Measurements from ENCODE around the gene NRP2.
A peak's percentile ranks its signal among the peaks of the same experiment; 100 is the strongest.

The NRP2 gene

DNA sequence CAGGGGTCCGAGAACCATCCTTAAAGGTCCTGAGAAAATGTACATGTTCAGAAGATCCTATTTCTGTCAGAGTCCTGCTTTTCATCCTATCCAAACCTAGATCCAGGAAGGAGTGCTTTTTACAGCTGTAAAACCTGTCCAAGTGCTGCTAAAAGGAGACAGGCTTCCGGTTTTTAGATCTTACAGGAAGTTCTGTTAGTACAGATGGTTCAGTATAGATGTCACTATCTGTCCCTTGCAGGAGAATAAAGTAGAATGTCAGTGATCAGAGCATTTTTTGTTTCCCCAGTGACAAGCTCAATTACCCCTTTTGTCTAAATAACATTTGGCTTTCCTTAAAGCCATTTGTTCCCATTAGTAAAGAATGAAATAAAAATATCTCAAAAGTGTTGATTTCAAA, 98.3 kb downstream of the NRP2 start:
- H3K4me2 ChIP-seq (ENCODE audit: low read length) = peak overlapping the region; percentile 46
- H3F3A ChIP-seq (ENCODE audit: control insufficient read depth, insufficient read depth) = no peaks in the 10 kb centered on the region
- no peaks in the 10 kb centered on the region for H3K79me2 ChIP-seq (ENCODE audit: control insufficient read depth, low read length)
- H3K4me1 ChIP-seq (ENCODE audit: control insufficient read depth, low read length) = peaks cover 20% of the 10 kb centered on the region
- H3K9me3 ChIP-seq (ENCODE audit: control insufficient read depth, insufficient read depth, low read length) = no peaks in the 10 kb centered on the region
- no peak overlapping the region for H3K27ac ChIP-seq (ENCODE audit: low read depth, low read length)
- no peaks in the 10 kb centered on the region for H3K27me3 ChIP-seq (ENCODE audit: control insufficient read depth, low read length)
- no peak for TF ChIP-seq EZH2phosphoT487 (IDR thresholded peaks at IDR 0.05; ENCODE audit: borderline replicate concordance, low read length)
- TF ChIP-seq, protein P1, sequence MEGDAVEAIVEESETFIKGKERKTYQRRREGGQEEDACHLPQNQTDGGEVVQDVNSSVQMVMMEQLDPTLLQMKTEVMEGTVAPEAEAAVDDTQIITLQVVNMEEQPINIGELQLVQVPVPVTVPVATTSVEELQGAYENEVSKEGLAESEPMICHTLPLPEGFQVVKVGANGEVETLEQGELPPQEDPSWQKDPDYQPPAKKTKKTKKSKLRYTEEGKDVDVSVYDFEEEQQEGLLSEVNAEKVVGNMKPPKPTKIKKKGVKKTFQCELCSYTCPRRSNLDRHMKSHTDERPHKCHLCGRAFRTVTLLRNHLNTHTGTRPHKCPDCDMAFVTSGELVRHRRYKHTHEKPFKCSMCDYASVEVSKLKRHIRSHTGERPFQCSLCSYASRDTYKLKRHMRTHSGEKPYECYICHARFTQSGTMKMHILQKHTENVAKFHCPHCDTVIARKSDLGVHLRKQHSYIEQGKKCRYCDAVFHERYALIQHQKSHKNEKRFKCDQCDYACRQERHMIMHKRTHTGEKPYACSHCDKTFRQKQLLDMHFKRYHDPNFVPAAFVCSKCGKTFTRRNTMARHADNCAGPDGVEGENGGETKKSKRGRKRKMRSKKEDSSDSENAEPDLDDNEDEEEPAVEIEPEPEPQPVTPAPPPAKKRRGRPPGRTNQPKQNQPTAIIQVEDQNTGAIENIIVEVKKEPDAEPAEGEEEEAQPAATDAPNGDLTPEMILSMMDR (IDR thresholded peaks at IDR 0.05; ENCODE audit: low read depth, low read length, poor library complexity, severe bottlenecking) = no peak
- no peaks in the 10 kb centered on the region for H3K36me3 ChIP-seq (ENCODE audit: control insufficient read depth, low read length)
- peak overlapping the region; percentile 28; the same call in 1 of the 2 replicates for H3K4me3 ChIP-seq (ENCODE audit: low read length)
- no peaks in the 10 kb centered on the region for H4K20me1 ChIP-seq (ENCODE audit: control insufficient read depth, insufficient read depth, low read depth, low read length)
- H3K9me2 ChIP-seq (replicated peaks; ENCODE audit: control insufficient read depth, low read length) = no peaks in the 10 kb centered on the region

DNA sequence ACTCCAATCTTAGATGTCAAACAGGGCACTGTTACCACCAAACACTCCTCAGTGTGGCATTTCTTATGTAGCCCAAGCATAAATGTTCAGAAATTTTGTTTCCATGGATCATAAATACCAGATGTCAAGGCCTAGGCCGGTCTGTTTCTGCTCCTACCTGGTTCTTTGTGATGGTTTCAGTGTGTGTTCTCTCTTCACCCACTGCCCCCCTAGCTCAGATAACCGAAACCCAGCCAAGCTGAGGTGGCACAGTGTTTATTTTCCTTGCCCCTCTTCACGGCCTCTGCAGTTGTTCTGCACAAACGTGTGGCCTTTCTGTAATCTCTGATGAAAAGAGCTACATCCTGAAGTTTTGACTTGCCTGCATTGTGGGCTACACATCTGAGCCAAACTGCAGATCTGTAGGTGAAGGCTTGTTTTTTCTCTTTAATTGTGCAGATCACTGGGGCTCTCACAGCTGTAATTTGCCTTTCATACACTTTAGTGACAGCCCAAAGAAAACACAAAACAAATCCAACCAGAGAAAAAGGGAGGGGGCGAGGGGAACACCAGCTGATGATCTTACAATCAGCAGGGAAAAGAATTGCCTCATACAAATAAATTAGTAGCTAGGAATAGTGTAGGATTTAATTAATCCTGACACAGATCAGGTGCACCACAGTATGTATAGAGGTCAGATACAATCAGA, 99.1 kb downstream of the NRP2 start:
- Histone ChIP-seq H3K9me2 (replicated peaks; ENCODE audit: control insufficient read depth, low read length) (no peaks in the 10 kb centered on the region), H3K4me3 (ENCODE audit: low read length) (peak overlapping the region; percentile 28; the same call in 1 of the 2 replicates), H3K4me1 (ENCODE audit: control insufficient read depth, low read length) (peaks cover 14% of the 10 kb centered on the region), H4K20me1 (ENCODE audit: control insufficient read depth, insufficient read depth, low read depth, low read length) (no peaks in the 10 kb centered on the region), H3F3A (ENCODE audit: control insufficient read depth, insufficient read depth) (no peaks in the 10 kb centered on the region), H3K9me3 (ENCODE audit: control insufficient read depth, insufficient read depth, low read length) (no peaks in the 10 kb centered on the region), H3K27me3 (ENCODE audit: control insufficient read depth, low read length) (no peaks in the 10 kb centered on the region), H3K79me2 (ENCODE audit: control insufficient read depth, low read length) (no peaks in the 10 kb centered on the region), H3K4me2 (ENCODE audit: low read length) (peak overlapping the region; percentile 46), H3K27ac (ENCODE audit: low read depth, low read length) (no peak overlapping the region), H3K36me3 (ENCODE audit: control insufficient read depth, low read length) (no peaks in the 10 kb centered on the region)
- TF ChIP-seq, protein P1 (IDR thresholded peaks at IDR 0.05; ENCODE audit: low read depth, low read length, poor library complexity, severe bottlenecking) = no peak
- TF ChIP-seq EZH2phosphoT487 (IDR thresholded peaks at IDR 0.05; ENCODE audit: borderline replicate concordance, low read length) = no peak

DNA sequence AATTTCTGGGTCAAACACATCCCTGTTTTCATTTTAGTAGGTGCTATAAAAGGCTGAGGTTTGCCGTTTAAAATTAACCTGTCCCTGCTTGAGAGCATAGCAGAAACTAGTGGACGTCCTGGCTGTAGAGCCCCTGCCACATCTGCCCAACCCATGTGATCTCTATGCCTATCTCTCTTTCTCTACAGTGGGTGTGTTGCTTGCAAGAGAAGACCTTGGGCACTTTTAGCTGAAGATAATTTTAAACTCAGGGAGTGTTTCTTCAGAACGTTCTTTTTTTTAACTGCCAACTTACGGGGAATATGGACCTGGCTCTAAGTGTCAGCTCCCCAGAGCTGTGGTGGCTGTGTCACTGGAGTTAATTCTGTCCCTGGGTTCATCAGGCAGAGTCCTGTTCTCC, 100.6 kb downstream of the NRP2 start:
- H3F3A ChIP-seq (ENCODE audit: control insufficient read depth, insufficient read depth) = no peaks in the 10 kb centered on the region
- no peaks in the 10 kb centered on the region for H3K9me3 ChIP-seq (ENCODE audit: control insufficient read depth, insufficient read depth, low read length)
- H3K36me3 ChIP-seq (ENCODE audit: control insufficient read depth, low read length) = no peaks in the 10 kb centered on the region
- H4K20me1 ChIP-seq (ENCODE audit: control insufficient read depth, insufficient read depth, low read depth, low read length) = no peaks in the 10 kb centered on the region
- no peaks in the 10 kb centered on the region for H3K27me3 ChIP-seq (ENCODE audit: control insufficient read depth, low read length)
- peaks cover 14% of the 10 kb centered on the region for H3K4me1 ChIP-seq (ENCODE audit: control insufficient read depth, low read length)
- H3K79me2 ChIP-seq (ENCODE audit: control insufficient read depth, low read length) = no peaks in the 10 kb centered on the region
- H3K9me2 ChIP-seq (replicated peaks; ENCODE audit: control insufficient read depth, low read length) = no peaks in the 10 kb centered on the region
- H3K27ac ChIP-seq (ENCODE audit: low read depth, low read length) = no peak overlapping the region
- TF ChIP-seq EZH2phosphoT487 (IDR thresholded peaks at IDR 0.05; ENCODE audit: borderline replicate concordance, low read length) = no peak
- TF ChIP-seq, protein P1 (IDR thresholded peaks at IDR 0.05; ENCODE audit: low read depth, low read length, poor library complexity, severe bottlenecking) = no peak
- no peak overlapping the region for H3K4me2 ChIP-seq (ENCODE audit: low read length)
- H3K4me3 ChIP-seq (ENCODE audit: low read length) = no peak overlapping the region

Measured in DOHH2 (cell line).